HepG2 (cell line): Measurements from ENCODE around the gene STRN3. TPM values are rescaled to one million over a fixed set of nuclear protein-coding genes. Genes with fewer than 3 reads are reported as not detected.
A peak's percentile ranks its signal among the peaks of the same experiment; 100 is the strongest.

Source experiments
- ATAC-seq: fragments of 200-7000 bp; cut with Tn5 transposase; 3 replicates; pipeline ENCODE4 v1.9.1; 2020; ENCODE audit warnings: mild to moderate bottlenecking, moderate library complexity
- BruUV-seq: library from RNA; stranded (reverse); fragments of 400-500 nt; replicated peaks from 2 replicates; lab custom pipeline; 2021; lab: Mats Ljungman, UMichigan
- CTCF ChIA-PET: fragments of 300-600 bp; formaldehyde crosslinking; extraction: SDS; loops from one replicate; lab custom pipeline; 2021; ENCODE audit warnings: low total read pairs, inconsistent platforms, low intra/inter-chr PET ratio; lab: Yijun Ruan, JAX
- POLR2A ChIA-PET: fragments of 350-600 bp; sonication (Branson Sonifier 250); formaldehyde crosslinking; loops from one replicate; lab custom pipeline; 2020; ENCODE audit warnings: antibody characterized with exemption, inconsistent platforms; lab: Yijun Ruan, JAX
- DNase-seq: peaks from one replicate; pipeline ENCODE4 v3.0.0-alpha.2; 2015; ENCODE audit warnings: low spot score
- FAIRE-seq: peaks from 3 replicates; lab custom pipeline; 2011; peaks lifted over from hg19 to GRCh38; lab: Jason Lieb, UNC
- H2AFZ ChIP-seq: one replicate; pipeline ENCODE4 v1.6.1; 2011; ENCODE audit warnings: low read length, inconsistent platforms
- H3K27ac ChIP-seq: fragments of 300-600 bp; 3 replicates; pipeline ENCODE4 v1.8.0; 2011; ENCODE audit warnings: mixed run types, mild to moderate bottlenecking, mixed read lengths, low read length, inconsistent platforms; ENCODE audit not compliant: insufficient read depth; ENCODE audit errors: extremely low read length
- H3K27me3 ChIP-seq, 2 experiments: fragments of 200-600 bp in 1 of 2; 2 replicates in 1 of 2; 3 replicates in 1 of 2; pipeline versions ENCODE4 v1.6.0 to v1.8.0; 2011; ENCODE audit warnings: low read length in 2 of 2, mild to moderate bottlenecking in 2 of 2, moderate library complexity in 2 of 2, inconsistent platforms in 1 of 2; ENCODE audit not compliant: insufficient read depth in 2 of 2, control insufficient read depth in 1 of 2
- H3K36me3 ChIP-seq, 2 experiments: fragments of 200-600 bp in 1 of 2; replicated peaks in 1 of 2; 2 replicates in 1 of 2; 3 replicates in 1 of 2; pipeline versions ENCODE4 v1.5.1 to v1.8.0; 2011; ENCODE audit warnings: low read length in 2 of 2, inconsistent platforms in 1 of 2; ENCODE audit not compliant: insufficient read depth in 2 of 2, control insufficient read depth in 1 of 2
- H3K4me1 ChIP-seq: 2 replicates; pipeline ENCODE4 v1.5.1; 2012; ENCODE audit warnings: low read length, inconsistent platforms; ENCODE audit not compliant: insufficient read depth
- H3K4me2 ChIP-seq: 2 replicates; pipeline ENCODE4 v1.6.0; 2011; ENCODE audit warnings: low read depth, low read length, inconsistent platforms
- H3K4me3 ChIP-seq, 3 experiments: fragments of 200-600 bp in 1 of 3; sonication (generic), shearing (Covaris generic) in 1 of 3; replicated peaks in 1 of 3; 2 replicates each; pipeline ENCODE4 v1.5.1; 2011 to 2016; ENCODE audit warnings: low read length in 3 of 3, inconsistent platforms in 2 of 3, low read depth in 2 of 3, mild to moderate bottlenecking in 2 of 3, control low read depth in 1 of 3, mixed read lengths in 1 of 3; ENCODE audit not compliant: insufficient read depth in 1 of 3
- H3K79me2 ChIP-seq: one replicate; pipeline ENCODE4 v1.6.1; 2011; ENCODE audit warnings: low read length, inconsistent platforms; ENCODE audit not compliant: insufficient read depth
- H3K9ac ChIP-seq: 2 replicates; pipeline ENCODE4 v1.6.0; 2011; ENCODE audit warnings: mild to moderate bottlenecking, low read depth, low read length, inconsistent platforms; ENCODE audit not compliant: insufficient read depth
- H3K9me3 ChIP-seq: 2 replicates; pipeline ENCODE4 v1.5.1; 2012; ENCODE audit warnings: mild to moderate bottlenecking, low read length
- H4K20me1 ChIP-seq: 2 replicates; pipeline ENCODE4 v1.6.0; 2011; ENCODE audit warnings: inconsistent platforms, mild to moderate bottlenecking, low read length, moderate library complexity; ENCODE audit not compliant: insufficient read depth
- CAMTA2 ChIP-seq: sonication (generic); formaldehyde crosslinking; IDR thresholded peaks from 2 replicates; pipeline ENCODE4 v1.4.0; 2020; ENCODE audit warnings: mild to moderate bottlenecking, missing genetic modification reagents, borderline replicate concordance
- CSRNP2 ChIP-seq: sonication (generic); formaldehyde crosslinking; conservative IDR thresholded peaks from 2 replicates; pipeline ENCODE4 v1.8.0; 2022; ENCODE audit warnings: low read depth, missing genetic modification reagents
- DMAP1 ChIP-seq: IDR thresholded peaks from 2 replicates; pipeline ENCODE4 v1.6.1; 2016
- FOXK2 ChIP-seq: fragments of 450-650 bp; IDR thresholded peaks from 2 replicates; pipeline ENCODE4 v1.6.1; 2016
- HIVEP1 ChIP-seq: sonication (generic); formaldehyde crosslinking; IDR thresholded peaks from 2 replicates; pipeline ENCODE4 v1.4.0; 2020; ENCODE audit warnings: mild to moderate bottlenecking, missing genetic modification reagents
- JDP2 ChIP-seq: sonication (generic); formaldehyde crosslinking; IDR thresholded peaks from 2 replicates; pipeline ENCODE4 v1.8.1; 2022; ENCODE audit warnings: missing genetic modification reagents, borderline replicate concordance
- NFIC ChIP-seq: IDR thresholded peaks from 2 replicates; pipeline ENCODE4 v1.6.1; 2012; ENCODE audit warnings: mild to moderate bottlenecking, low read length, inconsistent platforms
- ONECUT2 ChIP-seq: sonication (generic); formaldehyde crosslinking; IDR thresholded peaks from 2 replicates; pipeline ENCODE4 v1.4.0; 2020; ENCODE audit warnings: missing genetic modification reagents
- PATZ1 ChIP-seq: sonication (generic); formaldehyde crosslinking; IDR thresholded peaks from 2 replicates; pipeline ENCODE4 v1.4.0; 2020; ENCODE audit warnings: missing genetic modification reagents
- SNRNP70 ChIP-seq: fragments of 200-400 bp; formaldehyde crosslinking; IDR thresholded peaks from 2 replicates; pipeline ENCODE4 v1.6.1; 2017; ENCODE audit warnings: mild to moderate bottlenecking, low read depth, low read length, moderate library complexity
- TEAD3 ChIP-seq: optimal IDR thresholded peaks from 2 replicates; pipeline ENCODE3; 2016; ENCODE audit warnings: borderline replicate concordance
- THYN1 ChIP-seq: sonication (generic); formaldehyde crosslinking; IDR thresholded peaks from 2 replicates; pipeline ENCODE4 v1.8.1; 2023; ENCODE audit warnings: low read depth, mild to moderate bottlenecking, moderate library complexity, missing genetic modification reagents, borderline replicate concordance
- ZFP90 ChIP-seq: sonication (generic); formaldehyde crosslinking; IDR thresholded peaks from 2 replicates; pipeline ENCODE4 v1.8.0; 2022; ENCODE audit warnings: missing genetic modification reagents, mild to moderate bottlenecking, inconsistent platforms, borderline replicate concordance
- ZNF121 ChIP-seq: sonication (generic); formaldehyde crosslinking; IDR thresholded peaks from 2 replicates; pipeline ENCODE4 v1.5.0; 2020; ENCODE audit warnings: mild to moderate bottlenecking, missing genetic modification reagents
- ZNF124 ChIP-seq: sonication (generic); formaldehyde crosslinking; IDR thresholded peaks from 2 replicates; pipeline ENCODE4 v1.4.0; 2020; ENCODE audit warnings: missing genetic modification reagents
- ZNF317 ChIP-seq: sonication (generic); formaldehyde crosslinking; IDR thresholded peaks from 2 replicates; pipeline ENCODE4 v1.5.0; 2020; ENCODE audit warnings: mild to moderate bottlenecking, missing genetic modification reagents
- ZNF362 ChIP-seq: sonication (generic); formaldehyde crosslinking; IDR thresholded peaks from 2 replicates; pipeline ENCODE4 v1.4.0; 2020; ENCODE audit warnings: missing genetic modification reagents, mild to moderate bottlenecking, borderline replicate concordance
- ZNF451 ChIP-seq: sonication (generic); formaldehyde crosslinking; IDR thresholded peaks from 2 replicates; pipeline ENCODE4 v1.5.0; 2020; ENCODE audit warnings: mild to moderate bottlenecking, missing genetic modification reagents
- ZNF792 ChIP-seq: IDR thresholded peaks from 2 replicates; pipeline ENCODE4 v1.6.1; 2016
- ZSCAN21 ChIP-seq: sonication (generic); formaldehyde crosslinking; IDR thresholded peaks from 2 replicates; pipeline ENCODE4 v1.8.0; 2022; ENCODE audit warnings: mild to moderate bottlenecking, missing genetic modification reagents, moderate library complexity, borderline replicate concordance
- ZSCAN22 ChIP-seq: sonication (generic); formaldehyde crosslinking; IDR thresholded peaks from 2 replicates; pipeline ENCODE4 v1.4.0; 2020; ENCODE audit warnings: mild to moderate bottlenecking, missing genetic modification reagents
- WGBS: methylation state at CpG from one replicate; pipeline ENCODE4 v1.1.6; 2017; ENCODE audit warnings: low lambda C conversion rate; 5-methylcytosine and 5-hydroxymethylcytosine counted together
- in situ Hi-C: cut with HindIII; loops from 2 replicates; pipeline ENCODE4 v1.10.0; 2017; ENCODE audit warnings: low pct_unique_long_range_greater_than_20kb; ENCODE audit not compliant: extremely low pct_ligation_motif_present
- intact Hi-C: fragments of 100-400 bp; cut with micrococcal nuclease; formaldehyde crosslinking; loops from one replicate; pipeline ENCODE4 v1.10.0; 2022; ENCODE audit not compliant: unreplicated experiment
- polyA plus RNA-seq, 8 experiments: library from polyadenylated mRNA; depleted of rRNA in 3 of 8; stranded (reverse) in 7 of 8; unstranded in 1 of 8; fragments of >200 nt; fragmentation: Illumina TruSeq in 4 of 8; extraction: Trizol in 4 of 8; gene quantifications; 2 replicates each; pipeline versions ENCODE4 v1.2.1 to v1.2.3, GENCODE V29; 2011 to 2016; ENCODE audit warnings: low read depth in 4 of 8, missing spikeins in 1 of 8, mixed read lengths in 1 of 8; ENCODE audit not compliant: insufficient read depth in 1 of 8
- total RNA-seq, 5 experiments: library from RNA; depleted of rRNA; stranded (reverse); fragments of >200 nt; fragmentation: Illumina TruSeq; extraction: Trizol; gene quantifications; 2 replicates each; pipeline ENCODE4 v1.2.3, GENCODE V29; 2016; ENCODE audit warnings: low read depth in 1 of 5

STRN3 gene
- total and polyA plus RNA-seq, 2 of the 13 experiments (the other 11 are each of a cell fraction or from before 2014, with no cell fraction given) = 49.4 to 123 TPM

- no peak for TF ChIP-seq ZSCAN22
- no peak for TF ChIP-seq ZNF362
- no peak for TF ChIP-seq ZNF121 (CRISPR knock-in tag)
- TF ChIP-seq FOXK2 = no peak
- TF ChIP-seq HIVEP1 (CRISPR knock-in tag) = peak; percentile 24; the same call in 1 of the 2 replicates
- 0 out of 2 replicates have a peak, but pooled peaks have one; percentile 23 for TF ChIP-seq ZNF792 (CRISPR knock-in tag)
- no peak; the same call in 1 of the 2 replicates for TF ChIP-seq ZNF124 (CRISPR knock-in tag)
- TF ChIP-seq ZNF451 = no peak
- no peak for TF ChIP-seq SNRNP70
Observed at GRCh38 chr14:30873308-30874119, 152.7 kb downstream of the STRN3 start (continued).

DNA sequence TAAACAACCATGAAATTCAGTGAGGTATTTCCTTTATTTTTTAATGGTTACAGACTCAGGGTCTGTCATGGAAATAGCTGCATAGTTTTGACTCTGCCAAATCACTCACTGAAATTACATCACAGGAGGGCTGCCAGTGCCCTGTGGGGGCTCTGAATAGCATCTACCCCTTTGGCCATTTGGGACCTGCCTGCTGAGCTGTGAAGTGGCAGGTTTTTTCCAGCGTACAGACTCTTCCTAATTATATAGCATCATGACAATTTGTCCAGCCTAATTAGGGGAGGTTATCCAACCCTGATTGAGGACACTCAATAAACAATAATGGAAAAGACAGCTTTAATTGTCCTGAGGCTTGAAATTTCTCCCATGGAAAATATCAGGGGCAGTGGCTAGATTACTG lies 153.6 kb downstream of the STRN3 start:
- H3K27me3 ChIP-seq = peaks cover 0 to 32% of the 10 kb centered on the region in 2 experiments; a peak in 4 of 5 replicates
- no peak for TF ChIP-seq CSRNP2 (CRISPR knock-in tag)
- no peak for TF ChIP-seq ZSCAN21 (CRISPR knock-in tag)
- TF ChIP-seq TEAD3 (CRISPR knock-in tag) = no peak
- no peak for TF ChIP-seq ZNF317 (CRISPR knock-in tag)
- TF ChIP-seq JDP2 (CRISPR knock-in tag) = no peak
- no peak for TF ChIP-seq NFIC
- TF ChIP-seq ZFP90 (CRISPR knock-in tag) = no peak
- no peak for TF ChIP-seq THYN1 (CRISPR knock-in tag)
- no peak for TF ChIP-seq ONECUT2
- no peak for TF ChIP-seq CAMTA2
- no peak for TF ChIP-seq PATZ1 (CRISPR knock-in tag)
- no peak for TF ChIP-seq DMAP1 (CRISPR knock-in tag)

More for the DNA sequence above, 153.6 kb downstream of the STRN3 start:
- Histone ChIP-seq H2AFZ (no peak overlapping the region), H3K4me2 (no peak overlapping the region), H4K20me1 (no peaks in the 10 kb centered on the region), H3K4me1 (peaks cover 29% of the 10 kb centered on the region), H3K36me3 (peaks cover 0 to 2% of the 10 kb centered on the region in 2 experiments; a peak in 1 of 5 replicates), H3K79me2 (no peaks in the 10 kb centered on the region), H3K9me3 (no peaks in the 10 kb centered on the region), H3K9ac (no peak overlapping the region), H3K4me3 (no peak overlapping the region), H3K27ac (no peak overlapping the region)
- BruUV-seq = no TSS peak
- no peak for ATAC-seq
- WGBS = 91% methylated on average over 1 of the region's 1 CpG
- in situ Hi-C loops = no loop called here
- ChIA-PET CTCF (no interaction called here), POLR2A (no interaction called here)
- DNase-seq = no peak
- FAIRE-seq = no peak
- intact Hi-C loops = loop anchor here (10.0 kb wide), 1 partner anchor 318 kb away; the partner anchor contains the start of gene G2E3
